NCI-H1930 (cell line): ENCODE measurements around the gene DUSP15.

Source experiments
- DNase-seq, 2 experiments: peaks; one replicate each; lab custom pipeline; 2025; lab: John Stamatoyannopoulos, UW

Gene DUSP15

DNA sequence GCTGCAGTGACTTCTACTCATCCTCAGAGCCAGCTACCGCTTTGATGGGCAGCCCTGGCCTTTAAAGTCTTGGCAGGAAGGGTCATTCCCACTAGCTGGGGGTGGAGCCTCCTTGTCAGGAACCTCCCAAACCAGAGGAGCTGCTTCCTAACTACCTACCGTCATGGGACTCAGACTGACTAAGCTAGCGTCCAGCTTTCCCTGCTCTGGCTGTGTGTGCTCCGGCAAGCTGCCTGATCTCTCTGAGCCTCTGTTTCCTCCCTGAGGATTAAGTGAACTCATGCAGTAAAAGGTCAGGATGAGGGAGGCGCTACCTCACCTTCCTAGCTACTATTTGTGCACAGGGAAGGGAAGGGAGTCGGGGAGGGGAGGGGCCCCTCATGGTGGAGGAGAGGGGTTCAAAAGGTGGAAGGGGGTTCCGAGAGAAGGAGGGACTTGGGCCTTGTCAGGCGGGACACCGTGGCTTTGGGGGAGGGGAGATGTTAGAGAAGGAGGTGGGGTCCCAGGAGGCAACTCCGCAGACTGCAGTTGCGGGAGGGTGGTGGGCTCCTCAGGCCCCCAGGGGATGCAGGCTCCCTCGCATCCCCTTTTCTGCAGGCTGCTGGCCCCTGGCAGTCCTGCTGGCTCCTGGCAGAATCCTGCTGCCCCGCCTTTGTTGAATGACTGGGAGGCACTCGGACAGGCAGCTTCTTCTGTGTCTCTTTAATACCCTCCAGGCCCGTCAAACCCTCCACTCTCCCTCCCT, 9.8 kb downstream of the DUSP15 start:
- no peak for DNase-seq

DNA sequence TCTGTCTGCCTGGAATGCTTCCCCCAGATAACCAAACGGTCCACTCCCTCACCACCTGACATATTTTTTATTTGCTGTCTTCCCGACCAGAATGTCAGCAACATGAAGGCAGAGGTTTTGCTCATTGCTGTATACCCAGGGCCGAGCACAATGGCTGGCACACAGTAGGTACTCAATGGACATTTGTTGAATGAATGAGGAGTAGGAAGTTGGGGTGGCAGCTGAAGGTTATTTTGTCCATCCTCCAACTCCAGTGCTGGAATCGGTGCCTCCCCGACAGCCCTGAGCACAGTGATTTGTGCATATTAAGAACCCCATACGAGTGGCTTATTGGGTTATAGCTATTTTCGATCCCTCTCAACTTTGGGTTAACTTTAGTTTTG, 10.3 kb downstream of the DUSP15 start:
- DNase-seq, result no peak

GRCh38 chr20:31859266-31859997, 10.9 kb downstream of the DUSP15 start:
- DNase-seq, result no peak

- no peak for DNase-seq
Observed at GRCh38 chr20:31858760-31859083, 11.6 kb downstream of the DUSP15 start.

- no peak for DNase-seq
Observed at GRCh38 chr20:31857861-31858759, 12.2 kb downstream of the DUSP15 start.

GRCh38 chr20:31856516-31856915, 13.8 kb downstream of the DUSP15 start:
- DNase-seq, result no peak

DNA sequence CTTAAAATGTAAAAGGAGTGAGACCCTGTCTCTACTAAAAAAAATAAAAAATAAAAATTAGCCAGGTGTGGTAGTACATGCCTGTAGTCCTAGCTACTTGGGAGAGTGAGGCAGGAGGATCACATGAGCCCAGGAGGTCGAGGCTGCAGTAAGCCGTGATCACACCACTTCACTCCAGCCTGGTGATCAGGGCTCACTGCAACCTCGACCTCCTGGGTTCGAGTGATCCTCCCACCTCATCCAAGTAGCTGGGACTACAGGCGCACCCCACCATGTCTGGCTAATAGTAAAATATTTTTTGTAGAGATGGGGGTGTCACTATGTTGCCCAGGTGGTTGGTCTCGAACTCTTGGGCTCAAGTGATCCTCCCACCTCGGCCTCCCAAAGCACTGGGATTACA, 16.8 kb downstream of the DUSP15 start:
- DNase-seq, result no peak

DNA sequence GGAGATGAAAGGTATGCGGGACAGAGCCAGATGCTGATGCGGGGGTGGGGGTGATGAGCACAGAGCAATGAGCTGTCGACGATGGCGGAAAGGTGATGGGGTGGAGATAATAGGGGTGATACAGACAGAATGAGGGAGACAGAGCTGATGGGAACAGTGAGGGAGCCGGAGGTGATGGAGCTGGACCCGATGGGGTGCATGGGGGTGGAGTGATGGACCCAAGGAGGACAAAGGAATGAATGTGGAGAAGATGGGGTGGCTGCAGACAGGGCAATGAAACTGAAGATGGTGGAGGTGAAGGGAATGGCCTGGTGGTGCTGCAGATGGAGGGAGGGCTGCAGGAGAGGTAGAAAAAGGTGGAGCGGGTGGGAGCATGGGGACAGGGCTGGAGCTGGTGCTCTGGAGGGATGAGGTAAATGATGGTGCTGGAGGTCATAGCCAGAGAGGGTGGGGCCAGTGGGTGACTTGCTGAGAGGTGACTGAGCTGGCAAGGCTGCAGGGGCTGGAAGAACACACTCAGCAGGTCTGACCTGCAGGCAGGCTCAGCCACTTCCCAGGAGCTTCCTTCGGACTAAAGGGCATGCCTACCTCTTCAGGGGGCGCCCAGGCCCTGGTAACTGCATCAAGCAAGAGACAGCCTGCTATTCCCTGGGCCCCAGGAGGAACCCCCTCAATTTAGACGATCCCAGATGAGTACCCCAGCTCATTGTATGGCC, 18.9 kb downstream of the DUSP15 start:
- no peak for DNase-seq

- DNase-seq, result no peak
Observed at GRCh38 chr20:31849306-31849930, 20.9 kb downstream of the DUSP15 start.

DNA sequence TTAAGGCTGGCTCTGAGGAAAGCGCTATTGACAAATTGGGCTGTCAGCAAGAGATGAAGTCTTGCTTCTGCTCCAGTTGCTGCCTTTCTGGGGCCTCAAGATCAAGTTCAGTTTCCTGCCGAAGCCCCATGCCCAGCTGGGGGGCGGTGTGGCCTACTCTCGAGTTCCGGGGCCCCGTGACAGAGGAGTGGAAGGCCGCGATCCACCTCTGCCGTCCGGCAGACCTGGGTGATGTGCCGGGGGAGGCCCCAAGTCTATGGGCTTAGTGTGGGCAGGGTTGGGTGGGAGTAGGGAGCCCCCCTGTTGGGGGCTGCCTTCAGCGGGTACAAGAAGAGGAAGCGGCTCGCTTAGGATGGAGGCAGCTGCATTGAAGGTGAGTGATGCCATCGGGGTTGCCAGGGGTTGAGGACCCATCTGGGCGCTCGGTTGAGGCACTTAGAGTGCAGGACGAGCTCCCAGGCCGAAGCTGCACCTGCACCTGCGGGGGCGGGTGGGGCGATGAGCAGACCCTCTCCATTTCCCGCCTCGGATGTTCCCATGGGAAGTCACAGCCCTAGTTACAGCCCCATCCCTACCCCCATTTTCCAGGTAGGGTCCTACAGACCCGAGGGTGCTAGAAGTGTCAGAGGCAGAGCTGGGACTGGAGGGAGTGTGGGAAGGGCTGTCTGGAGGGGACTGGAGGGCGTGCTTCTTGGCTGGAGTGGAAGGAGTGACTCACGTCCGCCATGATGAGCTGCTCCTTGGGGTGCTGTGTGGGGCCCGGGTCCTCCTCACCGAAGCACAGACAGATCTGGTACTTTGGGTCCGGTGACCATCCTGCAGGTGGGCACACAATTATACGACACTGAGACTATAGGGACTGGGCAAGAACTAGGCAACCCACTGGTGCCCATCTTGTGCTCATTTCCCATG, 22.0 kb downstream of the DUSP15 start:
- no peak for DNase-seq

DNA sequence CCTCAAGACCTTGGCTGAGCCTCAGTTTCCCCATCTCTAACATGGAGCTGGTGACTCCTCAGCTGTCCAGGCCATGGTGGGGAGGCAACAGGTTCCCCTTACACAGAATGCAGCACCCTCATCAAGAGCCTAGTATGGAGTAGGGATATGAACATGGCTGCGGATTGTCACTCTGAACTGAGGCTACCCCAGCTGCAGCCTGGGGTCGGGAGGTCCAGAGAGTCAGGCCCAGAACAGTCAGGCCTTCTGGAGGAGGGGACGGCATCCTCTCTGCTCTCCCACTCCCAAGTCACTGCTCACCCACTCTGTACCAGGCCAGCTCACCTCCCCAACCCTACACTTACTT, 23.6 kb downstream of the DUSP15 start:
- no peak for DNase-seq

DNA sequence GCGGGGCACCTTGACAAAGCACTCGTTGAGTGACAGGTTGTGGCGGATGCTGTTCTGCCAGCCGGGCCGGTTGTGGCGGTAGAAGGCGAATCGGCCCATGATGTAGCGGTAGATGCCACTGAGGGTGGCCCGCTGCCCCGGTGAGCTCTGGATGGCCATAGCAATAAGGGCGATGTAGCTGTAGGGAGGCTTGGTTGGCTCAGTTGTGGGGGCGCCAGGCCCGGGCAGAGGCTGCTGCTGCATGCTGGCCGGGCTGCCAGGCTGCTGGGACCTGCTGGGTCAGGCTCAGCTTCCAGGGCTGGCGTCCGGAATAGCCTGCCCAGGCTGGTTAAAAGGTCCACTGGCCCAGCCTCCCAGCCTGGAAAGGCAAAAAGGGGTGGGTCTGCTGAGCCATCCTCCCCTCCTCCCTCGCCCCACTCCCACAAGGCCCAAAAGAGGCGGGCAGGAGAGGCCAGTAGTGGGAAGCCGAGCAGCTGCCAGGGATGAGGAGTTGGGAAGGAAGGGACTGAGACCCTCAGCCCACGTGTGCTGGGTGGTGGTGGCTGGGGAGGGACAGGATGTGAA, 24.9 kb downstream of the DUSP15 start, which contains the start of gene FOXS1:
FOXS1 (minus strand) TSS at position 305 of the 564 bp plus-strand sequence; CDS start at position 243, 62 bp downstream.
- DNase-seq, result no peak

DNA sequence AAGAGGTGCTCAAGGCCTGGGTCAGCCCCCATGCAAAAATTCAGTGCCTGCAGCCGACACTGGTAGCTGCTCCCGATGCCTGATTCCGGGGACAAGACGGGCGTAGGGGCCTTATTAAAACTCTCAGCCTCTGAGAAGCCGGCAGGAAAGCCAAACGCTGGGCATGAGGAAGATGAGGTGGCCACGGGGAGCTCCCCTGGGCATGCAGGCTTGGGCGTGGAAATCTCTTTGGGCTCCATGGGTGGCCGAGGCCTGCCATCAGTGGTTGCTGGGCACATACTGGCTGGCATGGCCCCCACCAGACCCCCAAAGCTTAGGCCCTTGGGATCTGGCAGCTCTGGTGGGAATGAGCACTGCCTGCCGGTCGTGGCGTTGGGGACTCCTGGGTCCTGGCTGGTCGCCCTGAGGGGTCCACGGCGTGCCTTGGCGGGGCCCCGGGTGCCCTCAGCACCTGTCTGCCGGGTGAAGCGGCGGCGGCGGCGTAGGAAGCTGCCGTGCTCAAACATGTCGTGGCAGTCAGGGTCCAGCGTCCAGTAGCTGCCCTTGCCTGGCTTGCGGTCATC, 25.5 kb downstream of the DUSP15 start:
- DNase-seq, result no peak

- no peak for DNase-seq
Observed at GRCh38 chr20:31843881-31844280, 26.4 kb downstream of the DUSP15 start.

- no peak for DNase-seq
Observed at GRCh38 chr20:31843288-31843687, 27.0 kb downstream of the DUSP15 start.

GRCh38 chr20:31842471-31843157, 27.7 kb downstream of the DUSP15 start:
- no peak for DNase-seq

DNA sequence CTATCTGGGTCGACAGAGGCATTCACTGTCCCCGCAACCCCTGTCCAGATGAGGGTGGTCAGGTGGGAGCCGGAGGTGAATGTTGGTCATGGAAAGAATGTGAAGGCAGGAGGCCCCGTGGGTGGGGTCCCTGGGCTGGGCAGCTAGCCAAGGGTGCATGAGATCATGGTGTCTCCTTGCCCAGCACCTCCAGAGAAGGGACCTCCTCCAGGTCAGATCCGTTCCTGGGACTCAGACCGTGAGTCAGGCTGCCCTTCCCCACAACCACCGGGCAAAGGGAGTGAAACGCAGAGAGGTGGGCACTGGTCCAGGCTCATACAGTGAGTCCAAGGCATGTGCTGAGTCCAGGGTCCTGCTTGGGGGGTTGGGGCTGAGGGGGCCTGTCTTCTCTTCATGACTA, 28.4 kb downstream of the DUSP15 start:
- no peak for DNase-seq

DNA sequence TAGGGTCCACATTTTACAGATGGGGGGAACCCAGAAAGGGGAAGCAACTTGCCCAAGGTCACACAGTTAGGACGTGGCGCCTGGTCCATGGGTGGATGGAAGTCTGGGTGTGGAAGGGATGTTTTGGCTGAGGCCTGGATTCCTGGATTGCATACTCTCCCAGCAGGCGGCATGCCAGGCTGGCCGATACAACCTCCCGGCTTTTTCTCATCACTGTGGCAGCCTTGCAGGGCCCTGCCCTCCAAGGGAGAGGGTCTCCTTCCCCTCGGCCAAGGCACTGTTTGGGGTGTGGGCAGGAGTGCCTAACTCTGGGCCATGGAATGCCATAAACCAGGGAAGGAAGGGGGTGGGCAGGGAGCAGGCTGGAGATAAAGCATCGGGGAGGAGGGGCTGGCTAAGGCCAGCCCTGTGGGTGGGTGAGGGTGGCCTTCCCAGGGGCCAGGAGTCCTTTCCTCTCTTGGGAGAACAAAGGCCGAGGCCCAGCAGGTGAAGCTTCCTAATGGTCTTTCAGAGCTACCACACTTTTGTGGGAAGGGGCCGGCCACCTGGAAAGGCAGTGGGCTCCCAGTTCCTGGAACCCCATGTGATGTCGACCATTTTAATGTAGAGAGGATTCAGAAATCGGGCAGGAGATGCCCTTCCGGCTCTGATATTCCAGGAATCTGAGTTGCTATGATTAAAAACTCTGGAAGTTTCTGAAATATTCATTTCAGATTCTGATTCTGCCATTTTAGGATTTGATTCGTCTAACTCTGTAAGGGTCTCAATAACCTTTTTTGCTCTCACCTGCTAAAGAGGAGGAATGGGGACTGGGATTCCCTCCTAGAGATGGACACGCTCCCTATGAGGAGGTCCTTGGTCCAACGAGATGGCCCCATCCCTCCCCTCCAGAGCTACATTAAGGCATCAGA, 29.2 kb downstream of the DUSP15 start:
- DNase-seq, result no peak
